ENCODE data around the gene TTC28.

GRCh38 chr22:28316014-28316413 lies 363.6 kb downstream of the TTC28 start:
- TF ChIP-seq CTCF (IDR thresholded peaks at IDR 0.05; ENCODE audit: poor library complexity, severe bottlenecking) = no peak
- TF ChIP-seq MXI1 (conservative IDR thresholded peaks at IDR 0.05; ENCODE audit: poor library complexity, severe bottlenecking) = no peak
- no peak for TF ChIP-seq REST (IDR thresholded peaks at IDR 0.05; ENCODE audit: borderline replicate concordance)

Measured in neural cell (in vitro differentiated cells).